Chondrocyte (in vitro differentiated cells): ENCODE measurements around the gene DRG1. TPM values are rescaled to one million over a fixed set of nuclear protein-coding genes. Genes with fewer than 3 reads are reported as not detected.

ENCODE experiments used
- DNase-seq: peaks from one replicate; pipeline ENCODE4 v3.0.0; 2021; ENCODE audit warnings: mixed read lengths, low spot score
- H3K27ac Mint-ChIP-seq: one replicate; pipeline ENCODE4 v1.8.0; 2021; ENCODE audit warnings: mild to moderate bottlenecking, moderate library complexity, mixed read lengths; ENCODE audit not compliant: unreplicated experiment
- H3K27me3 Mint-ChIP-seq: 2 replicates; pipeline ENCODE4 v1.8.0; 2021; ENCODE audit warnings: low read depth, mixed read lengths
- H3K36me3 Mint-ChIP-seq: 2 replicates; pipeline ENCODE4 v1.8.0; 2021; ENCODE audit warnings: low read depth, mixed read lengths
- H3K4me1 Mint-ChIP-seq: 2 replicates; pipeline ENCODE4 v1.8.0; 2021; ENCODE audit warnings: low read depth, mild to moderate bottlenecking, mixed read lengths
- H3K4me3 Mint-ChIP-seq: one replicate; pipeline ENCODE4 v1.8.0; 2021; ENCODE audit warnings: mild to moderate bottlenecking, moderate library complexity, mixed read lengths; ENCODE audit not compliant: unreplicated experiment
- H3K9me3 Mint-ChIP-seq: 2 replicates; pipeline ENCODE4 v1.8.0; 2021; ENCODE audit warnings: low read depth, mixed read lengths
- total RNA-seq: library from RNA; stranded (reverse); gene quantifications from 3 replicates; pipeline ENCODE4 v1.2.1, GENCODE V29; 2021
- TF ChIP-seq, protein P1 (sequence below): fragments of 200-600 bp; sonication (generic); IDR thresholded peaks from 2 replicates; pipeline ENCODE4 v1.5.0; 2021; ENCODE audit warnings: antibody characterized with exemption, mild to moderate bottlenecking, moderate library complexity

Gene DRG1
- total RNA-seq, 1 donor from 2014 or later = 44.2 TPM

DNA sequence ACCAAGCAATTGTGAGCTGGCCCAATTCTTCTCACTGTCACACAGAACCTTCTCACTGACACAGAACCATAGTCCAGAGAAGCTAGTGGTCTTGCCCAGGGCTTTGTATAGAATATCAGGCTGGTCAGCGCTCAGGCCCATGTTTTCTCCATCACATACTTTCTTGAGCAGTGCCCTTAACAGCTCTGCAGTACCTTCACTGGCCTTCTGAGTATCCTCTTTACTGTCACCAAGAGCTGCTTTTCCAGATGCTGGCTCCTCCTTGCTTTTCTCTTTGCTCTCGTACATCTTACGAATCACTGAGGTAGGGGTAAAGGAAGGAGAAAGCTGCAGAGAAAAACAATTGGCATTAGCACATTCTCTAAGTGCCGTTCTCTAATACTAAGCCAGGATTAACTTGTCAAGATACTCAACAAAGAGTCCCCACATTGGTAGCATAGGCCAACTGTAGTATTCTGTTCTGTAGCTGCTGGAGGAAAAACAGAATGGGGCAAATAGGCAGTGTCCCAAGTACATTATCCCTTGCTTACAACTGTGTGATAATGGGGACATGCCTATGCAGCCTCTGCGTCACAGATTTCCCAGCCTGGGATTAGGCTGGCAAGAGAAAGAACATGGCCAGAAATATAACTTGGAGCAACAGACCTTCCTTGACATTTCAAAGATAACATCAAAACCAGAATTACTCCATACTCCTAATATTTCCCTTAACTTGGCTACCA lies 43.5 kb downstream of the DRG1 start:
- H3K4me3 Mint-ChIP-seq = no peak overlapping the region
- no peaks in the 10 kb centered on the region for H3K4me1 Mint-ChIP-seq
- H3K9me3 Mint-ChIP-seq = no peaks in the 10 kb centered on the region
- DNase-seq = no peak
- H3K27ac Mint-ChIP-seq = no peak overlapping the region
- TF ChIP-seq, protein P1, sequence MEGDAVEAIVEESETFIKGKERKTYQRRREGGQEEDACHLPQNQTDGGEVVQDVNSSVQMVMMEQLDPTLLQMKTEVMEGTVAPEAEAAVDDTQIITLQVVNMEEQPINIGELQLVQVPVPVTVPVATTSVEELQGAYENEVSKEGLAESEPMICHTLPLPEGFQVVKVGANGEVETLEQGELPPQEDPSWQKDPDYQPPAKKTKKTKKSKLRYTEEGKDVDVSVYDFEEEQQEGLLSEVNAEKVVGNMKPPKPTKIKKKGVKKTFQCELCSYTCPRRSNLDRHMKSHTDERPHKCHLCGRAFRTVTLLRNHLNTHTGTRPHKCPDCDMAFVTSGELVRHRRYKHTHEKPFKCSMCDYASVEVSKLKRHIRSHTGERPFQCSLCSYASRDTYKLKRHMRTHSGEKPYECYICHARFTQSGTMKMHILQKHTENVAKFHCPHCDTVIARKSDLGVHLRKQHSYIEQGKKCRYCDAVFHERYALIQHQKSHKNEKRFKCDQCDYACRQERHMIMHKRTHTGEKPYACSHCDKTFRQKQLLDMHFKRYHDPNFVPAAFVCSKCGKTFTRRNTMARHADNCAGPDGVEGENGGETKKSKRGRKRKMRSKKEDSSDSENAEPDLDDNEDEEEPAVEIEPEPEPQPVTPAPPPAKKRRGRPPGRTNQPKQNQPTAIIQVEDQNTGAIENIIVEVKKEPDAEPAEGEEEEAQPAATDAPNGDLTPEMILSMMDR = no peak
- H3K36me3 Mint-ChIP-seq = peaks cover 42% of the 10 kb centered on the region
- H3K27me3 Mint-ChIP-seq = no peaks in the 10 kb centered on the region

DNA sequence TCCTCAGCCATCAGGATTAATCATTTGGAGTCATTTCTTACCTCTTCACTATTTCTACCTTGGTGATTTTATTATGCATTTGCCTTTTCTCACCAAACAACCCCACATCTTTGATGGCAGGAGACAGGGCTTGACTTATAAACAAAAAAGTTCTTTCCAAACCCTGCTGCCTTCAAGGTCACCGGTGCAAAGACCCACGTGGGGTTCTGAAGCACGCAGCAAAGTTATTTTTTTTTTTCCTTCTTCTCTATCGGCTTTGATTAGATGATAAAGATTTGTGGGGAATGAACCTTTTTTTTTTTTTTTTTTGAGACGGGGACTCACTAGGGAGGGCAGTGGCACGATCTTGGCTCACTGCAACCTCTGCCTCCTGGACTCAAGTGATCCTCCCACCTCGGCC lies 44.1 kb downstream of the DRG1 start:
- H3K9me3 Mint-ChIP-seq = no peaks in the 10 kb centered on the region
- no peaks in the 10 kb centered on the region for H3K4me1 Mint-ChIP-seq
- H3K36me3 Mint-ChIP-seq = peaks cover 44% of the 10 kb centered on the region
- no peak overlapping the region for H3K4me3 Mint-ChIP-seq
- no peak for DNase-seq
- no peaks in the 10 kb centered on the region for H3K27me3 Mint-ChIP-seq
- no peak overlapping the region for H3K27ac Mint-ChIP-seq
- TF ChIP-seq, protein P1 = no peak

DNA sequence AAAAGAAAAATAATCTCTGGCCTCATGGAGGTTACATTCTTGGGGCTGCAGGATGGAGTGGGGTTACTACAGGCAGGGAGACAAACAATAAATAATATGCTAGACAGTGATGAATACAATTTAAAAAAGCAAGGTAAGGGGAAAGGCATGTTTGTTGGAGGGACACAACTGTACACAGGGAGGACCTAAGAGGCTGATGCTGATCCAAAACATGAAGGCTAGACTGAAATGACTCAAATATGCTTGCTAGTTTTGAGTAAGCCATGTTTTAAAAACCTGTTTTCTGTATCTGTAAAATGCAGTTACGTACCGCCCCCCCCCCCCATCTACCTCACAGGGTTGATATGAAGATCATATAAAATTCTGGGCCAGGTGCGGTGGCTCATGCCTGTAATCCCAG lies 46.2 kb downstream of the DRG1 start:
- Mint-ChIP-seq H3K4me3 (no peak overlapping the region), H3K36me3 (peaks cover 35% of the 10 kb centered on the region), H3K4me1 (no peaks in the 10 kb centered on the region), H3K9me3 (no peaks in the 10 kb centered on the region), H3K27ac (no peak overlapping the region), H3K27me3 (no peaks in the 10 kb centered on the region)
- TF ChIP-seq, protein P1 = no peak
- DNase-seq = no peak

GRCh38 chr22:31446208-31446607 lies 46.8 kb downstream of the DRG1 start:
- TF ChIP-seq, protein P1 = no peak
- no peak for DNase-seq
- H3K4me1 Mint-ChIP-seq = no peaks in the 10 kb centered on the region
- no peaks in the 10 kb centered on the region for H3K9me3 Mint-ChIP-seq
- peaks cover 33% of the 10 kb centered on the region for H3K36me3 Mint-ChIP-seq
- H3K4me3 Mint-ChIP-seq = no peak overlapping the region
- H3K27me3 Mint-ChIP-seq = no peaks in the 10 kb centered on the region
- no peak overlapping the region for H3K27ac Mint-ChIP-seq

- no peak overlapping the region for H3K27ac Mint-ChIP-seq
- peaks cover under 1% of the 10 kb centered on the region for H3K4me1 Mint-ChIP-seq
- H3K36me3 Mint-ChIP-seq = peaks cover 32% of the 10 kb centered on the region
- no peaks in the 10 kb centered on the region for H3K27me3 Mint-ChIP-seq
- no peak overlapping the region for H3K4me3 Mint-ChIP-seq
- TF ChIP-seq, protein P1 = no peak
- no peaks in the 10 kb centered on the region for H3K9me3 Mint-ChIP-seq
- no peak for DNase-seq
Measured at GRCh38 chr22:31446767-31447166, 47.4 kb downstream of the DRG1 start.
